Measurements from ENCODE around the gene YWHAQ. TPM values are rescaled to one million over a fixed set of nuclear protein-coding genes. Genes with fewer than 3 reads are reported as not detected.

YWHAQ gene
- total RNA-seq, 4 donors from 2014 or later: 76.9 to 155 (median 114) TPM

DNA sequence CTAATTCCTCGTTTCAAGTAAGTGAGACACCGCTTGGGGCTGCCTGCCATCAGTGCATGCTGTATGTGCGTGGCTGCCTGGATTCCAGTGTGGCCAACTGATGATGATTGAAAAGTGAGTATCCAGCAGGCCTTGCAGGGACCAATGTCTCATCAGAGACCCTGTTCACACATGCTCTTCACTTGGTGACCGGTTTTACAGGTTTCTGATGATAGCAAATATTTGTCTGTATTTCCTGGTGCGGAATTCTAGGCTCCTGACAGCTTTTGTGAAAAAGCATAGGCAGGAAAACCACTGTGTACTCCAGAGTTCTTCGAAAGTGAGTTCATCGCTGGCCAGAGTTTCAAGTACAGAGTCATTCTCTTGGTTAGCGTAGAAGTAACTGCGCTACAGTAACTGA lies 13.8 kb upstream of the YWHAQ start:
- no peaks in the 10 kb centered on the region for H3K27me3 ChIP-seq
- H3K27ac ChIP-seq: no peak overlapping the region
- H3K9me3 ChIP-seq: no peaks in the 10 kb centered on the region
- DNase-seq: no peak
- H3K4me3 ChIP-seq: no peak overlapping the region
- H3K4me1 ChIP-seq: no peaks in the 10 kb centered on the region
- no peak for TF ChIP-seq POLR2A (IDR thresholded peaks at IDR 0.05)
- TF ChIP-seq, protein P1, sequence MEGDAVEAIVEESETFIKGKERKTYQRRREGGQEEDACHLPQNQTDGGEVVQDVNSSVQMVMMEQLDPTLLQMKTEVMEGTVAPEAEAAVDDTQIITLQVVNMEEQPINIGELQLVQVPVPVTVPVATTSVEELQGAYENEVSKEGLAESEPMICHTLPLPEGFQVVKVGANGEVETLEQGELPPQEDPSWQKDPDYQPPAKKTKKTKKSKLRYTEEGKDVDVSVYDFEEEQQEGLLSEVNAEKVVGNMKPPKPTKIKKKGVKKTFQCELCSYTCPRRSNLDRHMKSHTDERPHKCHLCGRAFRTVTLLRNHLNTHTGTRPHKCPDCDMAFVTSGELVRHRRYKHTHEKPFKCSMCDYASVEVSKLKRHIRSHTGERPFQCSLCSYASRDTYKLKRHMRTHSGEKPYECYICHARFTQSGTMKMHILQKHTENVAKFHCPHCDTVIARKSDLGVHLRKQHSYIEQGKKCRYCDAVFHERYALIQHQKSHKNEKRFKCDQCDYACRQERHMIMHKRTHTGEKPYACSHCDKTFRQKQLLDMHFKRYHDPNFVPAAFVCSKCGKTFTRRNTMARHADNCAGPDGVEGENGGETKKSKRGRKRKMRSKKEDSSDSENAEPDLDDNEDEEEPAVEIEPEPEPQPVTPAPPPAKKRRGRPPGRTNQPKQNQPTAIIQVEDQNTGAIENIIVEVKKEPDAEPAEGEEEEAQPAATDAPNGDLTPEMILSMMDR (IDR thresholded peaks at IDR 0.05): no peak
- no peaks in the 10 kb centered on the region for H3K36me3 ChIP-seq

DNA sequence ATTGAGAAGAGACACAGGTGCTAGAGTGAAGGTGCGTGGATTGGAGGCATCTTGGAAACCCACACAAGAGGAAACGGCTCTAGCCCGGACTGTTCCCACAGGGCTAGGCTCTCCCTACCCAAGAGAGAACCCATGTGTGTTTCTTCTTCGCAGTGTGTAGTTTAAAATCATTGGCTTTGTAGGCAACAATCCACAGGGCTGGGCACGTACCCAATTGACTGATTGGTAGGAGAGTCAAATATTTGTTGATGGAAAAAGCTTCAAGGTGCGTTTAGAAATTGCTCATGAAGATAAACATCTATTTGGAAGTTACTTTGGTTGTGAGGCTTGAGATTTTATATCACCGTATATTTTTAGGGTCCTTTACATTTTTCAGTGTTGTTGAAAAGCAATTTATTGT lies 13.2 kb upstream of the YWHAQ start:
- TF ChIP-seq, protein P1 (IDR thresholded peaks at IDR 0.05): no peak
- no peak for TF ChIP-seq POLR2A (IDR thresholded peaks at IDR 0.05)
- H3K4me1 ChIP-seq: no peaks in the 10 kb centered on the region
- no peaks in the 10 kb centered on the region for H3K36me3 ChIP-seq
- no peak overlapping the region for H3K27ac ChIP-seq
- no peaks in the 10 kb centered on the region for H3K9me3 ChIP-seq
- no peak for DNase-seq
- no peak overlapping the region for H3K4me3 ChIP-seq
- no peaks in the 10 kb centered on the region for H3K27me3 ChIP-seq

DNA sequence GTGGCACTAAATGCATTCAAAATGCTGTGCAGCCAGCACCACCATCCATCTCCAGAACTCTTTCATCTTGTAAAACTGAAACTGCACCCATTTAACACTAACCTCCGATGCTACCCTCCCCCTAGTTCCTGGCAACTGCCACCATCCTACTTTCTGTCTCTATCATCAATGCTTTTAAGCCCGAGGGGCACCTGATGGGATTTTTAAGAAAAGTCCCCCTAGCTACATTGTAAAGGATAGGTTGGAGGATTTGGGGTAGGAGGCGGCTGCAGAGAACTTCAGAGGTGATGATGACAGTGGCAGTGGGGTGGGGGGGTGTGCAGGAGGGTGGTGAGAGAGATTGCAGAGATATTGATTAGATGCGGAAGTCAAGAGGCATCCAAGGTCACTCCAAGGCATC lies 10.8 kb upstream of the YWHAQ start:
- TF ChIP-seq POLR2A (IDR thresholded peaks at IDR 0.05): no peak
- TF ChIP-seq, protein P1 (IDR thresholded peaks at IDR 0.05): no peak
- Histone ChIP-seq H3K4me1 (peaks cover 0 to 9% (median 0%) of the 10 kb centered on the region in 4 donors), H3K36me3 (no peaks in the 10 kb centered on the region), H3K27ac (no peak overlapping the region), H3K4me3 (no peak overlapping the region), H3K27me3 (no peaks in the 10 kb centered on the region), H3K9me3 (no peaks in the 10 kb centered on the region)
- no peak for DNase-seq

DNA sequence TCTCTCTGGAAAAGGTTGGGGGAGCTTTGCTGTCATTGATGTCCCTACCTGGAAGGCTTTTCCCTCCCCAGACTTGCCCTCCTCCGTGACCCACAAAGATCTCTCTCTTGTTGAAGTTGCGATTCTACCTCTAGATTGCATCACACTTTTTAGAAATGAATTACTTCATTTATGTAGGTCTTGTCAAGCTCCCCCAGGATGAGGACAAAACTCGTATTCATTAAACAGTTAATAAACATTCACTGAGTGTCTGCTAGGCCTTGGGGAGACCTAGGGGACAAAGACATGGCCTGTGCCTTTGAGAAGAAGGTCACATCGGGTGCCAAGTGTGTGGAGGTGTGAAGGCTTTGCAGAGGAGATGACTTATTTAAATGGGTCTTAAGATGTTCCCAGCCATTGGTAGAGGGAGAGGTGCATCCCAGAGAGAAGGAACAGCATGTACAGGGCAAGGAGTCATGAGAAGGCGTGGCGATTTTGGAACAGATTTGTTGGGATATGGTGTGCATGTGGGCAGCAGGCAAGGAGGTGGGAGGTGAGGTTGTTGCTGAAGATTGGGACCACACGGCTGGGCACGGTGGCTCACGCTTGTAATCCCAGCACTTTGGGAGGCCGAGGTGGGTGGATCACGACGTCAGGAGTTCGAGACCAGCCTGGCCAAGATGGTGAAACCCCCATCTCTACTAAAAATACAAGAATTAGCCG lies 9.8 kb upstream of the YWHAQ start:
- H3K27me3 ChIP-seq: no peaks in the 10 kb centered on the region
- no peak overlapping the region for H3K27ac ChIP-seq
- no peak overlapping the region for H3K4me3 ChIP-seq
- H3K4me1 ChIP-seq: peaks cover 0 to 9% (median 0%) of the 10 kb centered on the region in 4 donors
- no peak for DNase-seq
- no peaks in the 10 kb centered on the region for H3K9me3 ChIP-seq
- no peaks in the 10 kb centered on the region for H3K36me3 ChIP-seq
- TF ChIP-seq, protein P1 (IDR thresholded peaks at IDR 0.05): no peak

DNA sequence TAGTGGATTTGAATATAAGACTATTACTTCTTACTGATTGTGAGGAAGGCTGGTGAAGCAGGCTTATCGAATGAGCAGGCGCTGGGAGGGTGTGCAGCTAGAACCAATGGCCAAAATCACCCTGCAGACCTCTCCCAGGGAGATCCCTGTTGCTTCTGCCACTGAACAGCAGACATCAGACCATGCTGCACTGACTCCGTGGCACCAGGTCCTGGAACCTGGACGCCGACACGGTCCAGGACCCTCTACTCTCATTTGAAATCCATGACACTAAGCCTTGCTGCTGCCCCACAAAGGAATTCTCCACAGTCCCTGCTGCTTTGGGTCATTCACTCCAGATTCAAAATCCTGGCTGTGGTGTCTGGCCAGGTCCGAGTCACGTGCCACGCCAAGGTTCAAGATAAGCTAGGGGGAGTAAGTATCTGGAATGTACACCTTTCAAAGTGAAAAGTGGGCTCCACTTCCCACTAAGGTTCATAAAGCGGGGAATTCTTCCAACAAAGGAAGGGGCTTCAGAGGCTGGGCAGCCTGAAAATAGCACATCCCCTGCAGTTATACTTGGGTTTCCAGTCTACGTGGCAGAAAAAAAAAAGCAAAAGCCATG lies 9.0 kb upstream of the YWHAQ start:
- Histone ChIP-seq H3K27ac (peak overlapping the region in 1 of 4 donors; percentile 44), H3K9me3 (no peaks in the 10 kb centered on the region), H3K4me1 (peaks cover 0 to 9% (median 0%) of the 10 kb centered on the region in 4 donors), H3K4me3 (no peak overlapping the region), H3K27me3 (no peaks in the 10 kb centered on the region), H3K36me3 (no peaks in the 10 kb centered on the region)
- DNase-seq: no peak
- TF ChIP-seq POLR2A (IDR thresholded peaks at IDR 0.05): no peak
- TF ChIP-seq, protein P1 (IDR thresholded peaks at IDR 0.05): no peak

Data from Peyer's patch (tissue), 4 donors.